GM12874 (cell line): Measurements from ENCODE around the gene CELSR1.

ENCODE experiments used
- CTCF ChIP-seq: IDR thresholded peaks from 2 replicates; pipeline ENCODE4 v1.5.1; 2011; ENCODE audit warnings: low read depth, mild to moderate bottlenecking, control low read depth, low read length, moderate library complexity; ENCODE audit not compliant: insufficient read depth

CELSR1 gene

GRCh38 chr22:46545086-46545792 is 7.8 kb upstream of the CELSR1 start:
- no peak for TF ChIP-seq CTCF

- peak; percentile 100 for TF ChIP-seq CTCF
Observed at GRCh38 chr22:46542011-46542985, 4.9 kb upstream of the CELSR1 start.

GRCh38 chr22:46541536-46541935 is 4.1 kb upstream of the CELSR1 start:
- no peak for TF ChIP-seq CTCF

- TF ChIP-seq CTCF: no peak
Observed at GRCh38 chr22:46540874-46541273, 3.5 kb upstream of the CELSR1 start.

GRCh38 chr22:46539169-46539568 is 1.7 kb upstream of the CELSR1 start:
- no peak for TF ChIP-seq CTCF

GRCh38 chr22:46538814-46539160 is 1.4 kb upstream of the CELSR1 start:
- no peak for TF ChIP-seq CTCF

- no peak for TF ChIP-seq CTCF
Observed at GRCh38 chr22:46537946-46538813, 760 bp upstream of the CELSR1 start.
